Stimulated activated CD8-positive, alpha-beta memory T cell treated with anti-CD3 and anti-CD28 coated beads, Interleukin-7, amount 100 ng/mL, for 24 hours (primary cell): ENCODE measurements around the gene SCGB1A1.

Source experiments
- DNase-seq: peaks from one replicate; pipeline ENCODE4 v3.0.0-alpha.2; 2020; ENCODE audit warnings: low read depth

The SCGB1A1 gene

GRCh38 chr11:62450543-62451240 lies 31.9 kb downstream of the SCGB1A1 start:
- no peak for DNase-seq

- DNase-seq = no peak
Observed at GRCh38 chr11:62451241-62451621, 32.4 kb downstream of the SCGB1A1 start.

DNA sequence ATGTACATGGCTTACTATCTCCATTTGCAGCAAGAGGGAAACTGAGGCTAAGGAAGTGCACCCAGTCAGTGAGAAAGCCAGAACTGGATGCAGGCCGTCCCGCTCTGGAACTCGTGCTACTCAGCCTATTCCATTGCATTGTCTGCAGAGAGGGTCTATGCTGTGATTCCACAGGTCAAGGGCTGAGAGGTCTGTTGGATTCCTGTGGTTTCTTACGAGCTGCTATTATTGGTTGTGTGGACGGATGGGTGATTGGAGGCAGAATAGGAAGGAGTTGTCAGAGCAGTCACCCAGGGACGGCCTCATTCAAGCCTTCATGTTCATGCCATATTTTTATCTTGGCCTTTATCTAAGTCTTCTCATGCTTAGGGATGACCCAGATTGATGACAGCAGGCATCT lies 33.4 kb downstream of the SCGB1A1 start:
- no peak for DNase-seq

- DNase-seq = no peak
Observed at GRCh38 chr11:62452839-62453468, 34.1 kb downstream of the SCGB1A1 start.

- DNase-seq = no peak
Observed at GRCh38 chr11:62456630-62457029, 37.8 kb downstream of the SCGB1A1 start.

DNA sequence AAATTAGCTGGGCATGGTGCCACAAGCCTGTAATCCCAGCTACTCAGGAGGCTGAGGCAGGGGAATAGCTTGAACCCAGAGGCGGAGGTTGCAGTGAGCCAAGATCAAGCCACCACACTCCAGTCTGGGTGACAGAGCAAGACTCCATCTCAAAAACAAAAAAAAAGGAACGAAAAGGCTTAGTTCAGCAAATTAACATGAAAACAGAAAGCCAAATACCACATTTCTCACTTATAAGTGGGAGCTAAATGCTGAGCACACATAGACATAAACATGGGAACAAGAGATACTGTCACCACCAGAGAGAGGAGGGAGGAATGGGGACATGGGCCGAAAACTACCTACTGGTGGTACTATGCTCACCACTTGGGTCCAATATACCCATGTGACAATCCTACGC lies 38.6 kb downstream of the SCGB1A1 start:
- DNase-seq = no peak

DNA sequence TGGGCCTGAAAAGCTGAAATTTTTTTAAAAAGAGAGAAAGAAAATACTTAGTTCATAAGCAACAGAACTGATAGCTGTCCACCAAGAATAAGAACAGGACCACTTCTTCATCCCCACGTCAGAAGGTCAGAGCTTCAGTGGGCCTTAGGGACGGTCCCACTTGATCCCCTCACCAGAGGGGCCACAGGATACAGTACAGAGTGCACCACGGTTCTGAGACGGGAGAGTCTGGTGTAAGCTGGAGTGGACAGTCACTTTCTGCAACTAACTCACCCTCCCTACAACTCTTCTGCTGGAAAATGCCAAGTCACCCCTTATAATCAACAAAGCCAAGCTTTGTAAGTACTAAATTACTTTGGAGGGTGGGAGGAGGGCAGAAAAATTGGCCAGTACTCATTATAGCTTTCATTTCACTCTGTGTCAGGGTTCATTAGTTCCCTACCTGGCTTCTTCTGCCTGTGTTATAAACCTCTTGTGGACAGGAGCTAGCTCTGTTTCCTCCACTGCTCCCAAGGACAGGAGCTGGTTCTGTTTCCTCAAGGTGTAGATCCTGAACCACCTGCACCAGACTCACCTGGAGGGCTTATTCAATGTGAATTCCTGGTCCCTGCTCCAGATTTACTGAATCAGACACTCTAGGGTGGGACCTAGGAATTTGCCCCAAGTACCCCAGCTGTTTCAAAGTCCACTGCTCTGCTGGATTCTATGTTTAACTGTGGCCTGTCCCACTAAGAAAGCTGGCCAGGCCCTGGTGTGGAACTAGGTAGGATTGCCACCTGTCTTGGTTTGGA lies 39.6 kb downstream of the SCGB1A1 start:
- DNase-seq = no peak

GRCh38 chr11:62459080-62459479 lies 40.2 kb downstream of the SCGB1A1 start:
- DNase-seq = no peak

GRCh38 chr11:62461740-62462507 lies 43.1 kb downstream of the SCGB1A1 start:
- DNase-seq = no peak

GRCh38 chr11:62462508-62462892 lies 43.7 kb downstream of the SCGB1A1 start:
- DNase-seq = no peak

DNA sequence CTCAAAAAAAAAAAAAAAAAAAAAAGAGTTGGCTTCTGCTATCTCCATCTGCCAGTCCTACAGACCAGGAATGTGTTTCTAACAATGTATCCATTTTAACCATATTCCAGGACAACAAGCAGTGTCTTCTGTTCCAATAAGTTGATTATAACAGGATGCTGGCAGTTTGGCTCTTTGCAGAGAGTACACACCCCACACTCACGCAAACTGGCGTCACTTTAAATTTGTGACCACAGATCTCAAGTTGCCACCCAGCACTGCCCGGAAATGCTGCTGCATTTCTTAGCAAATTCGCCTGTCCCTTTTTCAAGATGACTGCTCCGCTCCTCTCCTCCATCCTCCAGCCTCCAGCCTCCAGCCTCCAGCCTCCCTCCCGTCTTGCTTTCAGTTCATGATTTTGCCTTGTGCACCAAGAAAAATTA lies 44.3 kb downstream of the SCGB1A1 start:
- DNase-seq = no peak

DNA sequence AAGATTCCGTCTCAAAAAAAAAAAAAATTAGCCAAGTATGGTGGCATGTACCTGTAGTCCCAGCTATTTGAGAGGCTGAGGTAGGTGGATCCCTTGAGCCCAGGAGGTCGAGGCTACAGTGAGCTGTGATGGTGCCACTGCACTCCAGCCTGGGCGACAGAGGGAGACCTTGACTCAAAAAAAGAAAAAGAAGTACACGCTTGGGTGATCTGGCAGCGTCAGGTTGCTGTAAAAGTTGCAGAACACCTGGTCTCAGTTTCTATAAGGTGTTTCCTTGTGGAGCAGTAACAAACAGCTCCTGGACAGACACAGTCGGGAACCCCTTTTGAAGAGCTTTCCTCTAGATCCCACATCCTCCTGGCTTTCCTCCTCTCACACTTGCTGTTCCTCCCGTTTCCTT lies 45.8 kb downstream of the SCGB1A1 start:
- no peak for DNase-seq

DNA sequence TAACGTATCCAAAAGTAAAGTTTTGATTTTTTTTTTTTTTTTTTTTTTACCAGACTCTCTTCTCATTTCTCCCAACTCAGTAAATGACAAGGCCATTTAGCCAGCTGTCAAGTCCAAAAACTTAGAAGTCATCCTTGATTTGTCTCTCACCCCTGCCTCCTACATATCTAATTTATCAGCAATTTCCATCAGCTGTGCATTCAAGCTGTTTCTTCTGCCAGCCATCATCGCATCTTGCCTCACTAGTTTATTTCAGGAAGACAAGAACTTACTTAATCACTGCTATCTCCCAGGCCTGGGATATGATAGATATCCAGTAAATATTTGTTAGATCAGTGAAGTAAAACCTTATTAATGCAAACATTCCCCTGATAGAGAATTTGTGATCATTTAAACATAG lies 47.6 kb downstream of the SCGB1A1 start:
- no peak for DNase-seq

DNA sequence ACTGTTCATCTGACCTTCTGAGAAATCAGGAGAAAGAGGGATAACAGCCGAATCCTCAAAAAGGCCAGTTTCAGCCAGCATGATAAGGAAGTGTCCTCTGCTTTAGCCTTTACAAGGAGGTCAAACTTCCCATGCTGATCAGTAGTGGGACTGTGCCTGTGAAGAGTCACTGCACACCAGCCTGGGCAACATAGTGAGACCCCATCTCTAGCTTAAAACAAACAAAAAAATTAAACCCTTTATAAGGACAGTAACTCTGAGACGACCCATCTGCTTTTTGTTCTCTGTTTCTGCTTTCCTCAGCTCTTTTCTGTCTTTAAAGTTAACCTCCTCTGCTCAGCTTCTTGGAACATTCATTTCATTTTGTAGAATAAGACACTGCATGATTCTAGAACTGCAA lies 49.7 kb downstream of the SCGB1A1 start:
- DNase-seq = no peak

DNA sequence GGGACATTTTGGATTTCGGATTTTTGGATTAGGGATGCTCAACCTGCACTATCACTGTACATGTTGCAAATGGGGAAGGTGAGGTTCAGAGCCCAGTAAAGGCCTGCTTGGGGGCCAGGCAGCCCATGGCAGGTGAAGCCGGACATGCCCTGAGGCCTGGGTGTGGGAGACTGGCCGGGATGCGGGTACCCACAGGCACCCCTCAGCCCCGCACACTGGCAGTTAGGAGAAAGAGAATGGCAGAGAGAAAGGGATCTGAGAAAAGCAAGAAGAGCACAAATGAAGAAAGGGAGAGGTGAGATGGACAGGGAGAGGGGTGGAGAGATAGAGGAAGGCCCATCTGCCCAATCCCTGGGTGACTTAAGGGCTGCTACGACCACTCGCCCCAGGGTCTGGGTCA lies 52.8 kb downstream of the SCGB1A1 start:
- DNase-seq = no peak

GRCh38 chr11:62472063-62472884 lies 53.4 kb downstream of the SCGB1A1 start:
- DNase-seq = no peak
